Mononuclear cell (primary cell): ENCODE data around the gene ORC2. TPM values are rescaled to one million over a fixed set of nuclear protein-coding genes. Genes with fewer than 3 reads are reported as not detected.
A peak's percentile ranks its signal among the peaks of the same experiment; 100 is the strongest.
"Not testable (repeated sequence)": the region's sequence is repeated elsewhere in the genome, so short reads cannot be mapped to it uniquely, and the experiment has no call there.

Experiments used
- H3K27me3 ChIP-seq: 2 replicates; pipeline ENCODE4 v1.6.0; 2011; ENCODE audit warnings: low read length, control low read depth; ENCODE audit not compliant: insufficient read depth
- H3K4me1 ChIP-seq: 2 replicates; pipeline ENCODE4 v1.5.1; 2011; ENCODE audit warnings: mild to moderate bottlenecking, low read length, control low read depth; ENCODE audit not compliant: insufficient read depth
- H3K4me3 ChIP-seq: 2 replicates; pipeline ENCODE4 v1.5.1; 2011; ENCODE audit warnings: mild to moderate bottlenecking, low read length, moderate library complexity
- H3K9me3 ChIP-seq: 2 replicates; pipeline ENCODE4 v1.5.1; 2011; ENCODE audit warnings: low read depth, mild to moderate bottlenecking, control low read depth, low read length
- total RNA-seq: library from RNA; depleted of rRNA; stranded (reverse); fragments of >200 nt; gene quantifications from one replicate; pipeline ENCODE4 v1.2.3, GENCODE V29; 2012

The ORC2 gene
- 12.1 TPM for total RNA-seq

GRCh38 chr2:200963124-200963917 is at the start of gene ORC2:
ORC2 (minus strand) TSS chr2:200963660; CDS start chr2:200958123, 5,537 bp downstream.
- peaks cover 38% of the 10 kb centered on the region for H3K4me1 ChIP-seq
- no peaks in the 10 kb centered on the region for H3K9me3 ChIP-seq
- H3K4me3 ChIP-seq: peak within 1 kb of the TSS; percentile 61
- no peaks in the 10 kb centered on the region for H3K27me3 ChIP-seq

DNA sequence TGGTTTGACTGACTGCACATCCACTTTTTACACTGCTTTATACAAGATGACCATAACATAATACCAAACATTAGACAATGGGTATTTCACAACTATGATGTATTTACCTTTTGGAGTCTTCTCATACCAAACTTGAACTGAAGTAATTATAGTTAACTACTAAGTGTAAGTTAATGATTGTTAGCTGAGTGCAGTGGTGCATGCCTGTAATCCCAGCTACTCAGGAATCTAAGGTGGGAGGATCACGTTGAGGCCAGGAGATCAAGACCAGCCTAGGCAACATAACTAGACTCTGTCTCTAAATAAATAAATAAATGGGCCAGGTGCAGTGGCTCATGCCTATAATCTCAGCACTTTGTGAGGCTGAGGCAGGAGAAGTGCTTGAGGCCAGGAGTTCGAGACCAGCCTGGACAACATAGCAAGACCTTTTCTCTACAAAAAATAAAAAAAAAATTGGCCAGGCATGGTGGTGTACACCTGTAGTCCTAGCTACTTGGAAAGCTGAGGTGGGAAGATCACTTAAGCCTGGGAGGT is 44.9 kb upstream of the ORC2 start:
- H3K4me3 ChIP-seq: no peak overlapping the region
- no peaks in the 10 kb centered on the region for H3K4me1 ChIP-seq
- H3K9me3 ChIP-seq: no peaks in the 10 kb centered on the region
- H3K27me3 ChIP-seq: no peaks in the 10 kb centered on the region

DNA sequence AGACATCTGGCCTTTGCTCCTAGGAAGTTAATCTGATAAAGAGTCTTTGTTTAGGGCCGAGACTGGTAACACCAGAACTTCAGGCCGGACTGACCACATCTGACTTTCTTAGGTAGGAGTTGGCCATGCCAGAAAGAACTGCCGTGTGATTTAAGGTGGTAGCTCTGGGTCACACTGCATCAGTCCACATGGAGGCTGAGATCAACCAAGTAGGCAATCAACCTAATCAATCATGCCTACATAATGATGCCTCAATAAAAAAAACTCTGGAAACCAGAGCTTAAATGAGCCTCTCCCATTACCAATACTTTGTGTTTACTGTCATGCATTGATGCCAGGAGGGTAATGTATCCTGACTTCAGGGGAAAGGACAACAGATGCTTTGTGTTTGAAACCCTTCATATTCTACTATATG is 44.1 kb upstream of the ORC2 start:
- H3K4me1 ChIP-seq: no peaks in the 10 kb centered on the region
- no peaks in the 10 kb centered on the region for H3K9me3 ChIP-seq
- H3K27me3 ChIP-seq: no peaks in the 10 kb centered on the region
- no peak overlapping the region for H3K4me3 ChIP-seq

DNA sequence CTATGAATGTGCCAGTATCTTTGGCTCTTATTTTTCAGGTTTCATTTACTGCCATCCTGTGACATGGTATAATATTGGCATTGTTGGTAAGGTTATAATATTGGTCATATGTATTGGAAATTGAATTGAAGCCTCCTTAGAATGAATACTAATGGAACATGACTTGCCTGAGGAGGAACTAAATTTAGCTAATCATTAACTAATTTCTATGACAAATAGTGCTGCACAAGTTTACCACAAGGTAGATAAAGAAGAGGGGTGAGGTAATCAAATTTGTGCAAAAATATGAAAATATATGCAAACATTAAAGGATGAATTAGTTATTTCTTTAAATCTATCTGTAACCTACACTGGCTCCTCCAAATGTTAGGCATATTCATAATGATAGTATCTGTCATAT is 43.2 kb upstream of the ORC2 start:
- Histone ChIP-seq H3K4me3 (no peak overlapping the region), H3K27me3 (no peaks in the 10 kb centered on the region), H3K4me1 (no peaks in the 10 kb centered on the region), H3K9me3 (no peaks in the 10 kb centered on the region)

GRCh38 chr2:201004370-201004769 is 40.9 kb upstream of the ORC2 start:
- Histone ChIP-seq H3K9me3 (no peaks in the 10 kb centered on the region), H3K4me1 (no peaks in the 10 kb centered on the region), H3K4me3 (no peak overlapping the region), H3K27me3 (no peaks in the 10 kb centered on the region)

DNA sequence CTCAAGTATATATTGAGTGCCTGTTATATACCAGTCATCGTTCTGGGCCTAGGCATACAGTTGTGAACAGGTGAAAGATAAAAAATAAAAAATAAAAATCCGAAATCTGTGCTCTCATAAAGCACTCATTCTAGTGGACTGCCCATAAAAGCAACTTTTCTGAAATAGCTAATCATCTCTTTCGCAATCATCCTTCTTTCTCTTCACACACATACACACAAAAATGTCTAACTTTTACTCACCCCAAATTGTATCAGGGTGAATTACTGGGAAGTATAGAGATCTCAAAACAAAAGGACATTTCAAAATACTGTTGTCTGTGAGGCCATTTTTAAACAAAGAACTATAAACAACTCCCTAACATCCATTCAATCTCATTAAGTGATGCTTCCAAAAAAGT is 29.6 kb upstream of the ORC2 start:
- Histone ChIP-seq H3K4me1 (no peaks in the 10 kb centered on the region), H3K27me3 (no peaks in the 10 kb centered on the region)

DNA sequence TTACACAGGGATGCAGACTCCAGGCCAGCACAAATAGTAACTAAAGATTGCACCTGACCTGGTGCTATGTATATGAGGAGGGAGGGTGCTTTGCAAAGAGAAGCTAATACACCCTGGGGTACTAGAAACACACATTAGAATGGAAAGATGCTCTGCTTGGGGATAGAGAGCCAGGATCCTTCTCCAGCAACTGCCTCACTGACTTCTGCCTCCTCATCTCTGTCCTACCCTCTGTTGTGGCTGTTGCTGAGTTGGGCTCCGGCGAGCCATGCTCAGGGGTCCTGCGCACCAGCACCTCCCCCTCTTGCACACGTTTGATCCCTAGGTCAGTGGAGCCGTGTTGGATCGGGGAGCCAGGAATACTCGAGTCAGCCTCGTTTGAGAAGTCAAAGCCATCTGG is 23.7 kb upstream of the ORC2 start:
- no peak overlapping the region for H3K4me3 ChIP-seq
- H3K9me3 ChIP-seq: no peaks in the 10 kb centered on the region
- H3K4me1 ChIP-seq: no peaks in the 10 kb centered on the region
- no peaks in the 10 kb centered on the region for H3K27me3 ChIP-seq

More for the DNA sequence above, 29.6 kb upstream of the ORC2 start:
- Histone ChIP-seq H3K4me3 (no peak overlapping the region), H3K9me3 (no peaks in the 10 kb centered on the region)

DNA sequence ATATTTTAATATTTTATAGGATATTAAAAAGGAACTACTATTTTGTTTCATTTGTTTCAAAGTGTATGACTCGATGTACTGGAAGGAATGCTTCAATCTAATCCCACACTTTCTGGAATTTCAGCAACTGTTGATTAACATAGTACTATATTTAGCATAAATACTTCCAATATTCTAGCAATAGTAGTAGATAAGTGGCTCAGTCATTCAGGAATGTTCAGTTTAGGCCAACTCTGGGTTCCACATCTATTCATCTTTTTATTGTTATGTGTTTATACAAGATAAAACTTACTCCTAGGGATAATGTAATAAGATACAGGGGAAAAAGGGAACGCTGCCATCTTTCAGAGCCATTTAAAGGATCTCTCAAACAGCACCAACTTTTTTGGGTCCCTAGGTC is 22.3 kb upstream of the ORC2 start:
- no peaks in the 10 kb centered on the region for H3K9me3 ChIP-seq
- no peak overlapping the region for H3K4me3 ChIP-seq
- no peaks in the 10 kb centered on the region for H3K4me1 ChIP-seq
- no peaks in the 10 kb centered on the region for H3K27me3 ChIP-seq

DNA sequence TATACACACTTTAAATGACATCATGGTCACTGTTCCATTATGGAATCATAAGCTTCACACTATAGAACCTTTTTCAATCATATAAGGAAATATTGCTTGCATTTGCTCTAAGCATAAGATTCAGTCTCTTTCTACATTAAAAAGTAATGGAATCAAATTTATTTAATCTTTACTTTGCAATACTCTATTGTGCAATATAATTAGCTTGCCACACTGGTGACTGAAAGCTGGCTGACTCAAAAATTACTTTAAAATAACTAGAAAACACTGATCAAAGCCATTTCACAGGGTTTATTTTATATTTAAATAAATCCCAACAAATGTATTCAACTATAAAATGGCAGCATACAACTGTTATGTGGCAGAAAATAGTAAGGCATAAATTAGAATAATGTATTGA is 13.2 kb upstream of the ORC2 start:
- no peaks in the 10 kb centered on the region for H3K9me3 ChIP-seq
- H3K4me1 ChIP-seq: no peaks in the 10 kb centered on the region
- no peak overlapping the region for H3K4me3 ChIP-seq
- no peaks in the 10 kb centered on the region for H3K27me3 ChIP-seq

DNA sequence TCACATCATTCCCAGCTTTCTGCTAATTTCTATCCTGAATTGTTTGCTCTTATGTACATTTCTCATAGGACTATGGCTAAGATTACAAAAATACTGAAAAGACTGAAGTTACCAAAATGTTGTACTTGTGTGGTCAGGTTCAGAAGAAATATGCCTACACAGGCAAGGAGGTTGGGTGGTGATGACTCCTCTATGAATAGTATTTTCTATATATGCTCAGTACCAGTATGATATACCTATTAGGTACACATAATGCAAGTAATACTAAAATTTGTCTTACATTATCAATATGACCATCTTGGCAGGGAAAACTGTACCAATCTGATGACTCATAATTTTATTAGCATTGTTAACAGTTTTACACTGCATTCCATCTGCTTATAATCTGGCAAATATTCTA is 12.2 kb upstream of the ORC2 start:
- Histone ChIP-seq H3K4me1 (no peaks in the 10 kb centered on the region), H3K9me3 (no peaks in the 10 kb centered on the region), H3K27me3 (no peaks in the 10 kb centered on the region), H3K4me3 (no peak overlapping the region)

GRCh38 chr2:200970057-200970456 is 6.6 kb upstream of the ORC2 start:
- H3K4me3 ChIP-seq, H3K27me3 ChIP-seq, H3K9me3 ChIP-seq: not testable (repeated sequence)
- H3K4me1 ChIP-seq: peaks cover 16% of the 10 kb centered on the region

- no peak overlapping the region for H3K4me3 ChIP-seq
- H3K9me3 ChIP-seq: no peaks in the 10 kb centered on the region
- H3K27me3 ChIP-seq: no peaks in the 10 kb centered on the region
Measured at GRCh38 chr2:200968735-200969134, 5.3 kb upstream of the ORC2 start.

GRCh38 chr2:200968162-200968561 is 4.7 kb upstream of the ORC2 start:
- no peak overlapping the region for H3K4me3 ChIP-seq
- H3K9me3 ChIP-seq: no peaks in the 10 kb centered on the region
- peaks cover 26% of the 10 kb centered on the region for H3K4me1 ChIP-seq
- H3K27me3 ChIP-seq: no peaks in the 10 kb centered on the region

More at GRCh38 chr2:200968735-200969134, 5.3 kb upstream of the ORC2 start:
- peaks cover 26% of the 10 kb centered on the region for H3K4me1 ChIP-seq

- Histone ChIP-seq H3K27me3 (no peaks in the 10 kb centered on the region), H3K4me1 (peaks cover 39% of the 10 kb centered on the region), H3K9me3 (no peaks in the 10 kb centered on the region), H3K4me3 (no peak overlapping the region)
Measured at GRCh38 chr2:200966770-200967169, 3.3 kb upstream of the ORC2 start.

DNA sequence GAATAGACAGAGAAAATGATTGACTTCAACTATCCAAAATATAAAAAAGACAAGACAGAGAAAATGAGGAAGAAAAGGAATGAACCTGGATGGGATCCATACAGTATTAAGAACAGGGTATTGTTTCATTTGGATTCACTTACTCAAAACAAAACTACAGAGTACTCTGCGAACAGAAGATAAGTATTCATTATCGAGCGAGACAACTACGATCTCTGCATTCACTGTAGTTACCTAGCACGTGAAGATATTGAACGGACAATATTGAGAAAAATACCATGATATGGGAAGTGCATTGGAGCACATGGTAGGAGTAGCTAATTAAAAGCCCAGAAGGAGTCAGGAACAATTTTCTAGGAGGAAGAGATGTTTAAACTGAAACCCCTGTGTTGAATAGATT is 1.0 kb upstream of the ORC2 start:
- Histone ChIP-seq H3K4me3 (peak overlapping the region; percentile 61), H3K27me3 (no peaks in the 10 kb centered on the region), H3K9me3 (no peaks in the 10 kb centered on the region), H3K4me1 (peaks cover 47% of the 10 kb centered on the region)

GRCh38 chr2:200963918-200964252 is 425 bp upstream of the ORC2 start:
- not testable (repeated sequence) for H3K9me3 ChIP-seq, H3K27me3 ChIP-seq
- H3K4me1 ChIP-seq: peaks cover 44% of the 10 kb centered on the region
- peak overlapping the region; percentile 61 for H3K4me3 ChIP-seq
